Ammon's horn (tissue), 1 donor: Measurements from ENCODE around the gene CBX2.
"Not testable (repeated sequence)": the region's sequence is repeated elsewhere in the genome, so short reads cannot be mapped to it uniquely, and the experiment has no call there.

Source experiments
- DNase-seq: peaks from one replicate; pipeline ENCODE4 v3.0.0-alpha.2; 2016; ENCODE audit warnings: low spot score

CBX2 gene

DNA sequence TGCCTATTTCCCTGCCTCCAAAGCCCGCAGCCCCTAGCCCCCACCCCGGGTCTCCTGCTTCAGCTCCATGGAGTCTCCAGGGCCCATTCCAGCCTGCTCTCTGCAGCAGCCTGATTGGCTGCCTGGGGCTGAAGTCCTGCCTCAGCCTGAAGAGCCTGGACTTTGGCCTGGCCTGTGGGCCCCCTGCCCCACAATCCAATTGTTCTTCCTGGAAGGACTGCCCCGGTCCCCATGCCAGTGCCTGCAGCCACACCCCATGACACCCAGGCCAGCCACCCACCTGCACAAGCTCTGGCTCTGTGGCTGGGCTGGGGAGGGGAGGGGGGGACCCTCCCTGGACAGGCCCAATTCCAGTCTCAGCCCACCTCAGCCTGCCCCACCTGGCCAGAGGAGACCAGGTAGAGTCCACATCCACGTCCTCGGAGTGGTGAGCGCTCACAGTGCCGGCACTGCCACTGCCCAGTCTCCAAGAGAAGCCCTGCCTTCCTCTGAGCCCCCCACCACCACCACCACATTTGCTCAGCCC lies 34.9 kb upstream of the CBX2 start:
- no peak for DNase-seq

- DNase-seq = no peak
Observed at GRCh38 chr17:79743614-79744013, 34.3 kb upstream of the CBX2 start.

DNA sequence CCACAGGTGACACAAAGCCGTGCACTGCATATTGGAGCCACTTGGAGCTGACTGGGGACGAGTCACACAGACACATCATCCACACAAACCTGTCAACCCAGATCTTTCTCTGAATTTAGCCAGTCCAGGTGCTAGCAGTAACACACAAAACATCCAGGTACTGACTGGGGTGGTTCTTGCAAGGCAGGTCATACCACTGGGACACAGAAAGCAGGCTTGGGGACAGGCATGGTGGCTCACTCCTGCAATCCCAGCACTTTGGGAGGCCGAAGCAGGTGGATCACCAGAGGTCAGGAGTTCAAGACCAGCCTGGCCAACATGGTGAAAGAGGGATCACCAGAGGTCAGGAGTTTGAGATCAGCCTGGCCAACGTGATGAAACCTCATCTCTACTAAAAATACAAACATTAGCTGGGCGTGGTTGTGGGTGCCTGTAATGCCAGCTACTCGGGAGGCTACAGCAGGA lies 32.3 kb upstream of the CBX2 start:
- DNase-seq = no peak

GRCh38 chr17:79746889-79747507 lies 30.9 kb upstream of the CBX2 start:
- no peak for DNase-seq

GRCh38 chr17:79747508-79748294 lies 30.2 kb upstream of the CBX2 start:
- DNase-seq = peak; percentile 43

GRCh38 chr17:79748295-79749099 lies 29.5 kb upstream of the CBX2 start:
- no peak for DNase-seq

DNA sequence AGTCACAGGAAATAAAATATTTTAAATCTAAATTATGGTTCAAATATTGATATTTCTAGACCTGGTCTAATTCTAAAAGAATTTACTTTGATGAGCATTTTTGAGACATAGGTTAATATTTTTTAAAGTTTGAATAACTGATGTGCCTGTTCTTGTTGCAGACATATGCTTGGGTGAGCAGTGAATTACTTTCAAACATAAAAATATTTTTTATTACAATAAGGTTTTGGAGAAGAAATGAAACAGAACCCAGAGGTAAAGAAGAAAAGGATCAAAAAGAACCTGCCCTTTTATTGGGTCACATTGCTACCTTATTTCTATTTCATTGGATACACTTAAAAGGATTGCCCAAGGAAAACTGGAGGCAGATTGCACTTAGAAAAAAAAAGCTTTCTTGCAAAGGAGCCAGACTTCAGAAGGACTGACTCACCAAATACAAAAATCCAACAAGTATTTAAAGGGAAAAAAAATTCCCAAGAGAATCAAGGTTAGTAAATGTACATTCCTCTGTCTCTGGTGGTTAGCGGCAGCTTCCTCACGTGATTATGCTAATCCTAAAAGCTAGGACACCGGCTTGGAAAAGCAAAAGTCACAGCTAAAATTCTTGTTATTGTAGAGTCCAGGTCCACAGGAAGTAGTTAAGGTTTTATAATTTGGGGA lies 28.7 kb upstream of the CBX2 start:
- DNase-seq = no peak

- no peak for DNase-seq
Observed at GRCh38 chr17:79749958-79750357, 28.0 kb upstream of the CBX2 start.

DNA sequence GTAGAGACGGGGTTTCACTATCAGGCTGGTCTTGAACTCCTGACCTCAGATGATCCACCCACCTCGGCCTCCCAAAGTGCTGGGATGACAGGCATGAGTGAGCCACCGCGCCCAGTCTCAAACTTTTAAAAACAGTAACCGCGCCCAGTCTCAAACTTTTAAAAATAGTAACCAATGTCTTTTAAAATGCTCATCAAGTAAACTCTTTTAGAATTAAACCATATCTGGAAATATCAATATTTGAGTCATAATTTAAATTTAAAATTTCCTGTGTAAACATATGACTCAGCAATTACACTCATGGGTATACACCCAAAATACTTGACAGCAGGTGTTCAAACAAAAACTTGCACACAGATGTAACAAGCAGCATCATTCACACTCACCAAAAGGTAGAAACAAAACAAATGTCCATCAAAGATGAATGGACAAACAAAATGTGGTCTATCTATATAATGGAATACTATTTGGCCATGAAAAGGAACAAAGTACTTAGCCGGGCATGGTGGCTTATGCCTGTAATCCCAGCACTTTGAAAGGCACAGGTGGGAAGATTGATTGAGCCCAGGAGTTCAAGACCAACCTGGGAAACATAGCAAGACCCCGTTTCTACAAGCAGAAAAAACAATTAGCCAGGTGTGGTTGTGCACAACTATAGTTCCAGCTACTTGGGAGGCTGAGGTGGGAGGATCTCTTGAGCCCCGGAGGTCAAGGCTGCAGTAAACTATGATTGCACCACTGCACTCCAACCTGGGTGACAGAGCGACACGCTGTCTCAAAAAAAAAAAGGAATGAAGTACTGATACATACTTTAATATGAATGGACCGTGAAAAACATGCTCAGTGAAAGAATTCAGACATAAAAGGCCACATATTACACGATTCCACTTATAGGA lies 27.1 kb upstream of the CBX2 start:
- no peak for DNase-seq

- no peak for DNase-seq
Observed at GRCh38 chr17:79752175-79752574, 25.8 kb upstream of the CBX2 start.

DNA sequence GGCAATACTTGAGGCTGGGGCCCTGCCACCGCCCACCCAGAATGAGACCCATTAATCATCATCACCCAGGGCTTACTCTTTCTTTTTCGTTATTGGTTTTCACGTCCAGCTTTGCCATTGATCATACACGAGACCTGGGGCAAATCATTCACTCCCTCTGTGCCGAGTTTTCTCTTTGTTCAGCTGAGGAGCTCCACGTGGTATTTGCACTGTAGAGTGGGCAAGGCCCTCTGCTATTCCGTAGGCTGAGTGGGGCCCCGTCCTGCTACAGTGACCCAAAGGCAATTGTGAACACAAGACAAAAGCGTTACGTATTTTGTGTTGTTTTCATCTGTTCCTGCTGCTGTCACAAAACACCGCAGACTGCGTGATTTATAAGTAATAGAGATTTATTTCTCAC lies 23.6 kb upstream of the CBX2 start:
- DNase-seq = no peak

DNA sequence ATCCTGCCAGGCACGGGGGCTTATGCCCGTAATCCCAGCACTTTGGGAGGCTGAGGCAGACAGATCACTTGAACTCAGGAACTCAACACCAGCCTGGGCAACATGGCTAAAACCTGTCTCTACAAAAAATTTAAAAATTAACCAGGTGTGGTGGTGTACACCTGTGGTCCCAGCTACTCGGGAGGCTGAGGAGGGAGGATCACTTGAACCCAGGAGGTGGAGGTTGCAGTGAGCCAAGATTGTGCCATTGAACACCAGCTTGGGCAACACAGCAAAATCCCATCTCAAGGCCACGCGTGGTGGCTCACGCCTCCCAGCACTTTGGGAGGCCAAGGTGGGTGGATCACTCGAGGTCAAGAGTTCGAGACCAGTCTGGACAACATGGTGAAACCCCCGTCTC lies 23.0 kb upstream of the CBX2 start:
- not testable (repeated sequence) for DNase-seq

- no peak for DNase-seq
Observed at GRCh38 chr17:79755591-79755990, 22.4 kb upstream of the CBX2 start.

DNA sequence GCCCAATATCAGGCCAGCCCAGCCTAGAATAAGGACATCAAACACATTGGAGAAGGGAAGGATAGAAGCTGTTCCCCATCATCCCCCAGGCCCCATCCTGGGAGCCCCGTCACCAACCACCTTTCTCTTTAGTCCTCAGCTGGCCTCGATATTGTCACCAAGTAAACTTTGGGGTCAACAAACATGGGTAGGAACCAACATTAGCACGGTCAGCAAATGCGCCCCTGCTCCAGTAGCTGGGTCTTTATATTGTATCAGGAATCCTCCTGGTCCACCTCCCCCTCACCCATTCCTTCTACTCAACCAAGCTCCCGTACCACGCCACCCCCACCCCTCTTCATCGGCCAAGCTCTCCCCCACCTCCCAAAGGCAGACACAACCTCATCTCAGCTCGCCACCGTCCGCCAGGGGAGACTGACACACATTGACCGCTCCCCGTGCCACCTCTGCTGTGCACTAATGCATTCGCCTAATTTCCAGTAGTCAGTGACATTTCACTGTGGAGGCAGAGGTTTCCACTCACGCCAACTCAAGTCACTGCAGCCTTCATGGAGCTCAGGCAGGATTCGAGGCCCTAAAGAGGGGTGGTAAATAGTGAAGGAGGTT lies 20.7 kb upstream of the CBX2 start:
- no peak for DNase-seq

GRCh38 chr17:79758271-79758670 lies 19.7 kb upstream of the CBX2 start:
- DNase-seq = no peak

DNA sequence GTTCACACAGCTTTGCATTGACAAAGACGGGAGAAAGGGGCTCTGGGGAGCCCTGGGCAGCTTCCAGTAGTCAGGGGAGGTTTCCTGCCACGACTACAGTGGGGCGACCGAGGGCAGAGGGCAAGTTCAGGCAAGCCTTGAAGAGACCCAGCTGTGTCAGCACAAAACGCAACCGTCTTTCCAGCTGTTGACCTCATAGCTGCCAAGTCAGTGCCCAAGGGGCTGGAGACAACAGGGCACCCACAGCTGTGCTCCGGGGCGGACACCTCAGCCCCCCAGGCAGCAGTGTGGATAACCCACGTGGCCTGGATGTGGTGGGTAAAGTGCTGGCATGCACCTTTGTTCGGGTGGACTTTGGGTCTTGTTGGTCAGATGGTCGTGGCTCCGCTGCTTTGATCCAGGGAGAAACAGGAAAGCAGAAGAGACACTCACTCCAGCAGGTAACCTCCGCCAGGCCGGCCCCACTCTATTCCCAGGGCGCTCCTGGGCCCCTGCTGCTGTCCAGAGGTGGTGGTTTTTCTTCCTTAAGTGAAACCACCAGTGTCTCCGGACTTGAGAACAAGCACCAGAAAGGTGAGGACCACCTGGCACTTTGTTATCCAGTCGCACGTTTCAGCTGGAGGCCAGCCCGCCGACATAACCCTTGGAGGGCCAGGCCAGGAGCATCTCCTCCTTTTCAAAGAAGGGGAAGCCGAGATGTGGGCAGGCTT lies 17.6 kb upstream of the CBX2 start:
- DNase-seq = no peak

- DNase-seq = no peak
Observed at GRCh38 chr17:79761894-79762589, 15.9 kb upstream of the CBX2 start.

- no peak for DNase-seq
Observed at GRCh38 chr17:79765708-79766107, 12.2 kb upstream of the CBX2 start.
